GM18511 (cell line): ENCODE data around the gene ZNF69.
"Not testable (repeated sequence)": the region's sequence is repeated elsewhere in the genome, so short reads cannot be mapped to it uniquely, and the experiment has no call there.

Experiments used
- ATAC-seq: cut with Tn5 transposase; IDR thresholded peaks from one replicate; pipeline ENCODE4 v1.9.1; 2021; ENCODE audit warnings: mild to moderate bottlenecking, moderate library complexity; ENCODE audit not compliant: unreplicated experiment

The ZNF69 gene

DNA sequence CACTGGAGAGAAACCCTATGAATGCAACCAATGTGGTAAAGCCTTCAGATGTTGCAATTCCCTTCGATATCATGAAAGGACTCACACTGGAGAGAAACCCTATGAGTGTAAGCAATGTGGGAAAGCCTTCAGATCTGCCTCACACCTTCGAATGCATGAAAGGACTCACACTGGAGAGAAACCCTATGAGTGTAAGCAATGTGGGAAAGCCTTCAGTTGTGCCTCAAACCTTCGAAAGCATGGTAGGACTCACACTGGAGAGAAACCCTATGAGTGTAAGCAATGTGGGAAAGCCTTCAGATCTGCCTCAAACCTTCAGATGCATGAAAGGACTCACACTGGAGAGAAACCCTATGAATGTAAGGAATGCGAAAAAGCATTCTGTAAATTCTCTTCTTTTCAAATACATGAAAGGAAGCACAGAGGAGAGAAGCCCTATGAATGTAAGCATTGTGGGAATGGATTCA, 62.1 kb downstream of the ZNF69 start:
- not testable (repeated sequence) for ATAC-seq

DNA sequence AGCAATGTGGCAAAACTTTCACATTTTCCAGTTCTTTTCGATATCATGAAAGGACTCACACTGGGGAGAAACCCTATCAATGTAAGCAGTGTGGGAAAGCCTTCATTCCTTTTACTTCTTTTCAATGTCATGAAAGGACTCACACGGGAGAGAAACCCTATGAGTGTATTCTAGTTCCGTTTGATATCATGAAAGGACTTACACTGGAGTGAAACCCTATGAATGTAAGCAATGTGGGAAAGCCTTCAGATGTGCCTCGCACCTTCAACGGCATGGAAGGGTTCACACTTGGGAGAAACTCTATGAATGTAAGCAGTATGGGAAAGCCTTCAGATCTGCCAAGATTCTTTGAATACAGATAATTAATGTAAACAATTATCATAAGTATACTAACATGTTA, 62.7 kb downstream of the ZNF69 start:
- ATAC-seq, result no peak
